GM12864 (cell line): Measurements from ENCODE around the gene NHLH1.

Source experiments
- DNase-seq: peaks from one replicate; pipeline ENCODE4 v3.0.0-alpha.2; 2011; ENCODE audit warnings: low read depth
- H3K4me3 ChIP-seq: 2 replicates; pipeline ENCODE4 v1.5.1; 2011; ENCODE audit warnings: mild to moderate bottlenecking, low read depth, low read length, control low read depth
- TF ChIP-seq, protein P1 (sequence below): IDR thresholded peaks from 2 replicates; pipeline ENCODE4 v1.5.1; 2011; ENCODE audit warnings: low read depth, mild to moderate bottlenecking, moderate library complexity, low read length, control low read depth, inconsistent platforms; ENCODE audit errors: missing control alignments

The NHLH1 gene

DNA sequence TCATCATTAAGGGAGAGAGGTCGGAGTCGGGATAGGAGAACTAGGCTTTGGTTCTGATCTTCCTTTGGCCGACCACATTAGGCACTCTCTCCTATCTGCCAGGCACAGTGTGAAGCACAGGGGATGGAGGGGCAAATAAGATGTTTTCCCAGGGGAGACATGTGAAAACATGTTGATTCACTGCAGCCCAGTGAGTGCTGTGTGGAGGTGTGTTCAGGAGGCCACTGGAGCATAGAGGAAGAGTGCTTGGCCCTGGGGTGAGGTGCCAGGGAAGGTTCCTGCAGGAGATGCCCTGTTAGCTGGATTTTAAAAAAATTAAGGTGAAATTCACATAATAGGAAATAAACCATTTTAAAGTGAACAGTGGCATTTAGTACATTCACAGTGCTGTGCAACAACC is 37.2 kb downstream of the NHLH1 start:
- TF ChIP-seq, protein P1, sequence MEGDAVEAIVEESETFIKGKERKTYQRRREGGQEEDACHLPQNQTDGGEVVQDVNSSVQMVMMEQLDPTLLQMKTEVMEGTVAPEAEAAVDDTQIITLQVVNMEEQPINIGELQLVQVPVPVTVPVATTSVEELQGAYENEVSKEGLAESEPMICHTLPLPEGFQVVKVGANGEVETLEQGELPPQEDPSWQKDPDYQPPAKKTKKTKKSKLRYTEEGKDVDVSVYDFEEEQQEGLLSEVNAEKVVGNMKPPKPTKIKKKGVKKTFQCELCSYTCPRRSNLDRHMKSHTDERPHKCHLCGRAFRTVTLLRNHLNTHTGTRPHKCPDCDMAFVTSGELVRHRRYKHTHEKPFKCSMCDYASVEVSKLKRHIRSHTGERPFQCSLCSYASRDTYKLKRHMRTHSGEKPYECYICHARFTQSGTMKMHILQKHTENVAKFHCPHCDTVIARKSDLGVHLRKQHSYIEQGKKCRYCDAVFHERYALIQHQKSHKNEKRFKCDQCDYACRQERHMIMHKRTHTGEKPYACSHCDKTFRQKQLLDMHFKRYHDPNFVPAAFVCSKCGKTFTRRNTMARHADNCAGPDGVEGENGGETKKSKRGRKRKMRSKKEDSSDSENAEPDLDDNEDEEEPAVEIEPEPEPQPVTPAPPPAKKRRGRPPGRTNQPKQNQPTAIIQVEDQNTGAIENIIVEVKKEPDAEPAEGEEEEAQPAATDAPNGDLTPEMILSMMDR = no peak
- no peak overlapping the region for H3K4me3 ChIP-seq
- no peak for DNase-seq

DNA sequence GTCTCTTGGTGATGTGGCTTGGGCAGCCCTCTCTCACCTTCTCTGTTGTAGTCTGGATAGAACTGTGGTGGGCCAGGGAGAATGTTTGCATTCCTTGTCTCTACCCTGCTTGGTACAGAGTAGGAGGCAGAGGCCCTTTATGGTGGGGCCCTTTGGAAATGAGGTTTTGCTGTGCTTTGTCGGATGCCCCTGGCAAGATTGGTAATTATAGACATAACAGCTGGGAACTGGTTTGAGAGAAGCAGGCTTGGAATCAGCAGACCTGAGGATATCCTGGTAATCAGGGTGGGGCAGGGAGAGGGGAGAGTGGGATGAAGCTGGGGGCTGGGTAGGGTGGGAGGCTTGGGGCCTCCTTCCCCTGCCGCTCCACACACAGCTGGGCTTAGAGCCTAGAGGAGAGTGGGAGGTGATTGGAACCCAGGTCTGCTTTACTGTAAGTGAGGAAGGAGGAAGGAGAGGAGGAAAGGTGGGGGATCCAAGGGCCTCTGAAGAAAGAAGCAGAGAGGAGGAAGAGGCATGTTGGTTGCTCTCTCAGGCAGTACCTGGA is 38.5 kb downstream of the NHLH1 start:
- TF ChIP-seq, protein P1 = no peak
- DNase-seq = no peak
- no peak overlapping the region for H3K4me3 ChIP-seq

DNA sequence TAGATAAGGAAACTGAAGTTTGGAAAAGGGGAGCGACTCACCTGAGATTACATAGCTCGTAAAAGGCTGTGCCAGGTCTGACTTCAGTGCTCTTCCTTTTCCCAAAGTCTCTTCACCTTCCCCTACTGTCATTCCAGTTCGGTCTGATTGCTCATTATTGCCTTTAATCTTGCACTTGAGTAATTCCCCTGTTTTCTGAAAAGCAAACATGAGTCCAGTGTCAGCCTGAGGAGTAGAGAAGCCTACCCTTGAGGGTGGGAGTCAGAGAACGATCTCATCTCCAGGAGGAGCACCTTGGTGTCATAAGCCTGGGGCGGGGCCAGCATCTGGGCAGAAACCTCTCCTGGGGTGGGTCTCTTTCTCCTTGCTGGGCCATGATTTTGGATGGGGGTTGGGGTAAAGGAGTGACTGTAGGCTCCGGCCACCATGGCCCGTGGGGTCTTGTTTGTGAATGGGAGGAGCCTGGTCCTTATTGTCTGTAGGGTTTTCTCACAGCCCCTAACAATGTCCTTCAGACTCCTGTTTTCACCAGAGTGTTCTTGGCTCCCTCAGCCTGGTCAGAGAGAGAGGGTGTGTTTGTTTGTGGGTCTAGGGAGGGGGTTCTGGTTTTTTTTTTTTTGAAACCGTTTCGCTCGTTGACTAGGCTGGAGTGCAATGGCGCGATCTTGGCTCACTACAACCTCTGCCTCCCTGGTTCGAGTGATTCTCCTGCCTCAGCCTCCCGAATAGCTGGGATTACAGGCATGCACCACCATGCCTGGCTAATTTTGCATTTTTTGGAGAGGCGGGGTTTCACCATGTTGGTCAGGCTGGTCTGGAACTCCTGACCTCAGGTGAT is 39.5 kb downstream of the NHLH1 start:
- H3K4me3 ChIP-seq = no peak overlapping the region
- TF ChIP-seq, protein P1 = no peak
- no peak for DNase-seq

DNA sequence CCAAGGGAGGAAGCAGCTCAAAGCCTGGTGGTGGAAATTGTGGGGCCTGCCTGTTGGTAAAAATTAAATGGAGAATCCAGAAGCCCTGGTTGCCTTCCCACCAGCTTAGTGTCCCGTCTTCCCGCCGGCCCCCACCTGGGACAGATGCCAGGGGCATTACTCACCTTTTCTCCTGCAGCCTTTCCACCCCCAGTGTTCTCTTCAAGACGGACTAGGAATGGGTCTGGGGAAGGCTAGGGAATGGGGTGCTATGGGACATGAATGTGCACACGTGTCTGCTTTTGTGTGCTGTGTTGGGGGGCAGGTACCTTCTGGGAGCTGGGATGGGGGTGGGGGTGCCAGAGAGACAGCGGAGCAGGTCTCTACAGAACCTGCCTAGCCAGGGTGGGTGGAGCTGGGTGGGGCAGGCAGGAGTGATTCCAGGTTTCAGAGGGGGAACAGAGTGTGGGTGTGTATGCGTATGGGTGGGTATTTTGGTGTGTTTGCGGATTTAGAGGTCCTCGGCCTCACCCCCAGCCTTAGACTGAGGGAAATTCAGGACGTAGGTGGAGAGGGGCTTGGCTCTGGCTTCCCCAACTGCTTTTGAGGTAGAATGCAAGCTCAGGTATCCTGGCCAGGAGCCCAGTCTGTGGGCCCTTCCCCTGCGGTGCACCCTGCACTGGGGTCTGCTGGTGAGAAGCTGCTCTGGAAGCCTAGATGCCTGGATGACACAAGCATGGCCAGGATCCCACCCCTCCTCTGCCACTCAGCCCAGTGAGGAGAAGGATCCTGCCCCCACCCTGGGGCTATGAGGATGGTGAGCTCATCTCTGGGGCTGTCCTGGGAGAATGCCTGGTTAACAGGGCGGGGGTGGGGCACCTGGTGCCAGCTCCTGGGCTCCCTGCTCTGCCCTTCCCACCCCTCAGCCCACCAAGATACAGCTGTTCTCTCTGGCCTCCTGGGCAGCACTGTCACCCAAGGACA is 41.2 kb downstream of the NHLH1 start:
- no peak overlapping the region for H3K4me3 ChIP-seq
- DNase-seq = no peak
- TF ChIP-seq, protein P1 = no peak

DNA sequence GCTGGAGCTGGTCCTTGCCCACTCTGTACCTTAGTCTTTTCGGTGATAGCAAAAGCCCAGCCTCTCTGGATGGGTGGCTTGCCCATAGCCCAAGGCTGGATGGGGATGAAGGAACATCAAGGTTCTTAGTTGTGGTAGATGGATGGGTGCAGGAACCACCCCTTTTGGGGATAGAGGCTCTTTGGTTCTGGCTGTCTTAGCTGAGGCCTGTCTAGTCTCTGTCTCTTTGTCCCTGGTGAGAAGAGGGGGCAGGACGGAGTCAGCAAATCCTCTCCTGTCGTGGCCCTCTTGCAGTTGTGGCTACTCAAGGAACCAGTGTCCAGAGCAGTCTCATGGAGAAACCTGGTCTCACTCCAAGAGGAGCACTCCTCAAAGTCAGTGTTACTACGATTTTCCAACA is 42.0 kb downstream of the NHLH1 start:
- no peak for DNase-seq
- H3K4me3 ChIP-seq = no peak overlapping the region
- TF ChIP-seq, protein P1 = no peak

DNA sequence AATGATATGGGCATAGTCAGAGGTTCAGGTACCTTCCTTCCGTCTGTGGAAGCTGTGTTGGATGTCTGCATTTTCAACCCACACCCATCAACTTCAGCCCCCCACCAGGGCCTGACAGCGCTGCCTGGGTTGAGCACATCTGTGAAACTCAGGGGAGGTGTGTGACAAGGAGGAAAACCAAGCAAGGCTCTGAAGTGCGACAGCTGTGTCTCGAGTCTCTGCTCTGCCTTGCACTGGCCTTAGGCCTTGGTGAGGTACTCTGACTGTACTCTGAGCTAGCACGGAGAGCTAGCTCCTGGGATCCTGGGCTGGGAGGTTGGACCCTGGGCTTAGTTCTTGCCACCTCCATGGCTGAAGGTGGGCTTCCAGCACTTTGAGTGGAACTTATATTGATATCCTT is 42.6 kb downstream of the NHLH1 start:
- DNase-seq = no peak
- TF ChIP-seq, protein P1 = no peak
- H3K4me3 ChIP-seq = no peak overlapping the region
